Smooth muscle cell of the brain vasculature (primary cell): ENCODE data around the gene SDCCAG8.
"Not testable (repeated sequence)": the region's sequence is repeated elsewhere in the genome, so short reads cannot be mapped to it uniquely, and the experiment has no call there.

ENCODE experiments used
- DNase-seq: peaks from one replicate; pipeline ENCODE4 v3.0.0-alpha.2; 2012; ENCODE audit warnings: low read depth, low spot score

Gene SDCCAG8

DNA sequence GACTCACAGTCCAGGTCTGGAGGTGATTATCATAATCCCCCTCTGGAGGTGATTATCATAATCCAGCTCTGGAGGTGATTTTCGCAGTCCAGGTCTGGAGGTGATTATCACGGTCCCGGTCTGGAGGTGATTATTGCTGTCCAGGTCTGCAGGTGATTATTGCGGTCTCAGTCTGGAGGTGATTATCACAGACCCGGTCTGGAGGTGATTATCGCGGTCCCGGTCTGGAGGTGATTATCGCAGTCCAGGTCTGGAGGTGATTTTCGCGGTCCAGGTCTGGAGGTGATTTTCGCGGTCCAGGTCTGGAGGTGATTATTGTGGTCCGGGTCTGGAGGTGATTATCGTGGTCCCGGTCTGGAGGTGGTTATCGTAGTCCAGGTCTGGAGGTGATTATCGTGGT is 76.6 kb downstream of the SDCCAG8 start:
- no peak for DNase-seq

DNA sequence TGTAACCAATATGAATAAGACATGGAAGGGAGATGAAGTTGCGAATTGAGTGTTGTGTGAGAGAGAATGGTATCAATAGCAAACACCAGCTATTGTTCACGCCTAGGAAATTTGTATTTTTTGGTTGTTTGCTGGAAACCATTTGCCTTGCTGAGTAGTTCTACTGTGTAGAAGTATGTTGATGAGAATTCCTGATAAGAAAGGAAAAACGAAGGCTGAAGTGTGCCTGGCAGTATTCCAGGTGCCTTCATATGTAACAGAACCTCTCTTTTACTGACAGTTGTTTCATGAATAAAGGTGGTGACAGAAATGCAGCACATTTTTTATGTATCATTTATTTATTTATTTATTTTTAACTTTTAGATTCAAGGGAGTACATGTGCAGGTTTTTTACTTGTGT is 79.5 kb downstream of the SDCCAG8 start:
- no peak for DNase-seq

GRCh38 chr1:243336163-243336562 is 80.3 kb downstream of the SDCCAG8 start:
- no peak for DNase-seq

- DNase-seq = not testable (repeated sequence)
Measured at GRCh38 chr1:243338848-243339247, 83.0 kb downstream of the SDCCAG8 start.

- DNase-seq = no peak
Measured at GRCh38 chr1:243341074-243341473, 85.2 kb downstream of the SDCCAG8 start.

GRCh38 chr1:243343970-243344937 is 88.4 kb downstream of the SDCCAG8 start:
- DNase-seq = no peak

DNA sequence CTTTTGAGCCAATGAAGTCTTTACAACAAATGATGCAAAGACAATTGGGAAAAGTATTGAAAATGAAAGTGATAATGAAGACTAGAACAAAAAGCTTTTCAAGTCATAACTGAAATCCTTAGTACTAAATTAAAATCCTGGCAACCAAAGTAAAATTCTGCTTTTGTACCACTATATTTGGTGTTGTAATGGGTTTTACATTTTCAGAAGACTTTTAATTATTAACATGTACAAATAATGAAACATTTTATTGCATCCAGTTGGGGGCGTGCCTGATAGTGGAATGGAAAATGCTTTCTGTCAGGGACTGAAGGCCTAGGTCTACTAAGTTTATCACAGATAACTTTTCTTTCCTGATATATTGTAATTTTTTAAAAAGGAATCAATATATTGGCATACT is 89.4 kb downstream of the SDCCAG8 start:
- no peak for DNase-seq

DNA sequence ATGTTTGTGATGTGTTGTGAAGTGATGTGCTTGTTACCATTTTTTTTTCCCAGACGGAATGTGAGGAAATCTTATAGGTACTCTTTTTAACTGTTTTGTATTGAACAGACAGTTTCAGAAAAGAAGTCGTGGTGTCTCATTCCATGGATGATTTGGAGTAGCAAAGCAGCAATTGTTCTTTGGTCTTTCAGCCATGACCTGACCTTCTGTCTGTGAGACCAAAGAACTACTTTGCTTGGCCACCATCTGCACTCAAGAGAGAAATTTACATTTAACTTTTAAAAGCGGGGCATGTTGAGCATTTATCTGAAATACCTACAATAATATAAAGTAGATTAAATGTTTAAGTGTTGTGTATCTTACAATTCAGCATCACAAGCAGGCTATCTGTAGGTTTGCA is 90.2 kb downstream of the SDCCAG8 start:
- DNase-seq = no peak

DNA sequence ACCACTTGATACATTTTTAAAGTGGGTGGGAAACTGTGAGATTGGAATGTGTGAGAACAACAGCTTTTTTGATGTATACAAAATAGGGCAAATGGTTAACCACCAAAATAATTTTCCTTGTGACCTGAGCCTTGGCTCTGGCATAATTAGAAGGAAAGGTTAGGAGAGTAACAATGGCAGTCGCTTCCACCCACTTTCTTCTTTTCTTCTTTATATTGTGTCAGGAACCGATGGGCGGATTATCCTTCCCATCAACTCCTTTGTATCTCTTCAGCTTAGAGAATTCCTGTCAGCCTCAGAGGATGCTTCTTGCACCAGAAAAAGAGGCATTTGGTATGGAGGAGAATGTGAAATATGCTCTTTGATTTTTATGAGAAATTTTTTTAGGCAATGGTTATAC is 90.6 kb downstream of the SDCCAG8 start:
- DNase-seq = no peak

- DNase-seq = no peak
Measured at GRCh38 chr1:243348331-243348730, 92.5 kb downstream of the SDCCAG8 start.

GRCh38 chr1:243349128-243349527 is 93.3 kb downstream of the SDCCAG8 start:
- no peak for DNase-seq

DNA sequence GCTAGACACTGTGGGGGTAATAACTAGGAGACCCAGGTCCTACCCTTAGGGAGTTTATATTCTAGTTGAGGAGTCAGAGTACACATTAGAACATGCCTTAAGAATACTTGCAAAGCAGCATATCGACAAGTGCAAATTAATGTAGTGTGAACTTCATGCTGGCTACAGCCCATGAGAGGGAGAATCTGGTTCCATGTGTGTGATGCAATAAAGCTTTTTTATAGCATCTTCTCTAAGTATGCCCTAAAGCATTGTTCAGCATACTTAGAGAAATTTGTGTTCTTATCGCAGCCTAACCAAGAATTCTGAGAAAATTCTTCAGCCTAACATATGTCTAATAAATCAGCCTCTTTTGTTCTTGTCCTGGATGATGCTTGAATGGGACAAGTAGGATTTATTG is 95.5 kb downstream of the SDCCAG8 start:
- DNase-seq = no peak

DNA sequence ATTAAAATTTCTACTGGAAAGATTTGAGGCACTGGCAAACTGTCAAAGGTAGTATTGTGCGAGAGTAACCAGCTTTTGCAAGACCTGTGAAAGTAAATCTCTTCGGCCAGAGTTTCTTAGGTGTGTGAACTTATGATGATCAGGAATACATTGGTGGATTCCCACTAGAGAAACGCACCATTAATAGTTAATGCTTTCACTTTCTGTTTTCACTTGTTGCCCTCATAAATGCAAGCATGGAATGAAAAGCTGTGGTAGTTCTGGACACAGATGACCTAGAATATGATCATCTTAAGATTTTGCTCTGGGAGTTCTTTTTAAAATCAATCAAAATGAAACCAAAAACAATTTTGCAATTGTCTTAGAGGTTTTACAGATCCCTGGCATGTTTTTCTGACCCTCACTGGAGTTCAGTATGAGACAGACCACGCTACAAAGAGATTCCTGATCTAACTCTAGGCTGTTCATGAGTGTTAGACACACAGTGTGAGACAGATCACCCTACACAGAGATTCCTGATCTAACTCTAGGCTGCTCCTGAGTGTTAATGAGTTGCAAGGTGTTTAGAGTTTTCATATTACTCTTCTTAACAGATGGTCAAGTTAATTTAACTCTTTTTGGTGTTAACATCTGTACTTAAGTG is 98.8 kb downstream of the SDCCAG8 start:
- no peak for DNase-seq

DNA sequence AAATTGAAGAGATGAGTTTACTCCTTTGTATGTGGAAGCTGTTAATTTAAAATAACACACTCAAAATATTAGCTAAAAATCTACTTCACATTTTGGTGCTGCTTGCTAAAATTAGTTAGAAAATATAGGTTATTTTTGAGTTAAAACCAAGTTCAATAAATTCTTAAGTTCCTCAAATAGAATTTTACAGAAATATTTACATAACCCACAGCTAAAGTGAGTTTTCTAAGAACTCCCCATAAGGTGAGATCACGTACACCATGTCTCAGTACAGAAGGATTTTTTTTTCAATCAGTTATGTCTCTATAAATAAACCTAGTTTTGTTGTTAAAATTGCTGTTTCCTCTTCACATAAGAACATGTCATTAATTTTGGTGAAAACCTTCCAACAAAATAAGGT is 108.0 kb downstream of the SDCCAG8 start:
- no peak for DNase-seq

GRCh38 chr1:243364330-243364729 is 108.5 kb downstream of the SDCCAG8 start:
- DNase-seq = no peak

GRCh38 chr1:243364866-243365265 is 109.0 kb downstream of the SDCCAG8 start:
- no peak for DNase-seq

GRCh38 chr1:243367314-243367713 is 111.5 kb downstream of the SDCCAG8 start:
- DNase-seq = no peak

DNA sequence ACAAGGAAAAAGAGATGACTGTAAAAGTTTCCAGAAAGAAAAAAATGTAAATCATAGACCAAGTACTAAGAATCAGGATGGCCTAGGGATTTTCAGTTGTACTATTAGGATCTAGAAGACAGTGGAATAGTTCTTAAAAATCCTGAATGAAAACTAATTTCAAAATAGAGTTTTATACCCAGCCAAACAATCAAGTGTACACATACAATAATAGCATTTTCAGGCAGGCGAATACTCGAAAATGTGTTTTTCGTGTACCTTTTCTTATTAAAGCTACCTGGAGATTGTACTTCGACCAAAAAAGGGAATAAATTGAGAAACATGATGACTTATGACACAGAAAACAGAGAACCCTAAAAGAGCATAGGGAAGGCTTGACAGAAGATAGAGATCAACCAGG is 118.6 kb downstream of the SDCCAG8 start:
- no peak for DNase-seq

DNA sequence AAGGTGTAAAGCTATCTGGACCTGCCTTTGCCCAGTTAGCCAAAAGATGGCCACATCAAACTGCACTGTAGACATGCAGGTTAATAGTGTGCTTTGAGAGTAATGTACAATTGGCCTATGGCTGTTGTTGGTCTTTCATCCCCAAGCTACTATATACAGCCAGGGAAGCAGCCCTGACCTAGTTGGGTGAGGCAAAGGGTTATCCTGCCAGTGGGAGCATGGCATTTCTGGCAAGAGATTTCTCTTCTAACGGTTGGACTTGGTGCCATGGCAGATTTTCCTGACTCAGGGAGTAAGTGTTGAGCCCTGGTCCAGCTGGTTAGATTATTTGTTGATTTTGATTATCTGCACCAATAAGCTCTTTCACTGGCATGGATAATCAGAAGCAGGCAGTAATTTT is 119.8 kb downstream of the SDCCAG8 start:
- DNase-seq = no peak

- no peak for DNase-seq
Measured at GRCh38 chr1:243378669-243379068, 122.8 kb downstream of the SDCCAG8 start.

DNA sequence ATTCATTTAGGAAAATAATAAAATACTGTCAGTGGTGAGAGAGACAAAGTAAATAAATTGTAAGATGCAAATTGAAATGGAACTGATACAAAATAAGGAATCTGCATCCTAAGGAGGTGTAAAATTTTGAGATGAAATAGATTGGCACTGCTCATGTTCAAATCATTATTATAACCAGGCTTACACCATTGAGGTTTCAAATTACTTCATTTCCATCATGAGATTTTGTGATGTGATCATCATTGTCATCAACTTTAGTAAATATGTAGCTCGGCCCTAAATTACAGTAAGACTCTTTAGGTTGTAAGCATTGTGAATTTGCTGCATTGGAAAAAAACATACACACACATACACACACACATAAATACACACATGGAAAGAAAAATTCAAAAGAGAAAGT is 123.4 kb downstream of the SDCCAG8 start:
- no peak for DNase-seq

DNA sequence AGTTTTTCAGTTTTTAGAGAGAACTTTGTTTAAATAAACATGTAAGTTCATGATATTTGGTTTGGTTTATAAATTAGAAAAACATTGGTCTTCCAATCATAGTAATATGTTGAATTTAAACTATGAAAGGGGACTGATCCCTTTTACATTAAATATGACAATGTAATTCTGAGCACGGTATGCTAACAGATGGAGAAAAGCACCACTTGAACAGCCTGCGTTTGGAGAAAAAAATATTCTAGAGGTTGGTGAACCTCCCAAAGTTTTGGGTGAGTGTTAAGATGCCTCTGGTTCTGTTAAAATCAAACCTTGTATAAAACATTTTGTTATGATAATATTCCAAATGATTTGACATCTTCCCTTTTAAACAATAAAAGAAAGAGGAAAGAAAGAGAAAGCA is 123.9 kb downstream of the SDCCAG8 start:
- DNase-seq = no peak

DNA sequence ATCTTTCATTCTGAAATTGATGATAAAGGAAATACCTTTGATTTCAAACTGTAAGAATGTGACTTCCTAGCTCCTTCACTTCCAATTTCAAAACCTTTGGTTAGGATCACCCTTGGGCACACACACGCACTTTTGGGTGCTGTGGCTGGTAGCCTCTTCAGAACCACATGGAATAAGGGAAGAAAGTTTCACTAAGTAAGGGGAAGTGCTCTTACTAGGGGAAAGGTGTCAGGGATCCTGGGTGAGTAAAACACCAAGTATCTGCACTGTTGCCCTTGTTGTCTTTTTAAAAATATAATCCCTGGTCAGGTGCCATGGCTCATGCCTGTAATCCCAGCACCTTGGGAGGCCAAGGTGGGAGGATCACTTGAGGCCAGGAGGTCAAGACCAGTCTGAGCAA is 132.4 kb downstream of the SDCCAG8 start:
- DNase-seq = no peak
